Stimulated activated CD8-positive, alpha-beta memory T cell treated with anti-CD3 and anti-CD28 coated beads, Interleukin-7, amount 100 ng/mL, for 1 hour (primary cell): ENCODE measurements around the gene COL27A1.

Experiments used
- DNase-seq, 2 donors: peaks; one replicate each; pipeline ENCODE4 v3.0.0-alpha.2; 2020; ENCODE audit warnings: low read depth in 2 of 2

COL27A1 gene

DNA sequence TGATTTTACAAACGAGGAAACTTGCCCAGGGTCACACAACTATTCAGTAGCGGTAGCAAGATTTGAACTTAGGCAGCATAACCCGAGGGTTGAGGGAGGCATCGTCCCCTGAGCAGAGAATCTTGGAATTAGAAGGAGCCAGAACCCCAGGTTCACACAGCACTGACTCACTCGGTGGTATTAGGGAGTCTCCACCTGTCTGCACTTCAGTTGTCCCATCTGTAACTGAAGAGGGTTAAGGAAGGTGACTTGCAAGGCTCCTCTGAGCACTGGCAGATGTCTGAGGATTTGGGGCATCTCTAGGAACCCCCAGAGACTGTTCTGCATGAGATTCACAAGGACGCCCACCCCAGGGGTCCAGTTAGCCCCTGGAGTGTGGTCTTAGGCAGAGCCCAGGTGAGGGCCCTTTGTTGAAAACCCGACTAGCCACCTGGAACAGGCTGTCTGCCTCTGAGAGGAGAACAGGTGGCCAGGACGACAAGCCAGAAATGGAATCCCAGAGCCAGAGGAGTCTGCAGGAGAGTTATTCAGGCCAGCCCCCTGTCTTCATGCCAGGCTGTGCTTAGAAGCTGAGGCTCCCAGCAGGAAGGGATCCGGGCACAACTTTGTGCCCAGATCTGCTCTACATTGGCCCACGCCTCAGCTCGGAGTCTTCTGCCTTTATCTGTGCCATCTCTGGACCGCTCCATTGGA is 117.5 kb downstream of the COL27A1 start:
- no peak for DNase-seq

DNA sequence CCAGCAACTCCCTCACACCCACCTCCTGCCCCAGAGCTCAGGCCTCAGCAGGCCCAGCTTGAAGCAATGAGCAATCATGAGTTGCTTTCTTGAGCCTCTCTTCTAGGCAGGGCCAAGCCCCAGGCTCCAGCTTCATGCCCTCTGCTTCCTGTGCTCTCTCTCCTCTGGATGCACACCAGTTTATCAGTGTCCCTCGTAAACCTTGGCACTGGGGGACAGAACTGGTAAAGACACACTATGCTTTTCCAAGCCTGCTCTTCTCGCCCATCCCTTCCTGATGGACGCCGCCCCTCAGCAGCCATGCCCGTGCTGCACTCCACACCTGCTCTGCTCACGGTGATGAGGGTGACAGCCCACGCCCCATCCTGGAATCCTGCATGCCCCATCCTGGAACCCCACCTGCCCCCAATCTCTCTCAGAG is 118.1 kb downstream of the COL27A1 start:
- no peak for DNase-seq

DNA sequence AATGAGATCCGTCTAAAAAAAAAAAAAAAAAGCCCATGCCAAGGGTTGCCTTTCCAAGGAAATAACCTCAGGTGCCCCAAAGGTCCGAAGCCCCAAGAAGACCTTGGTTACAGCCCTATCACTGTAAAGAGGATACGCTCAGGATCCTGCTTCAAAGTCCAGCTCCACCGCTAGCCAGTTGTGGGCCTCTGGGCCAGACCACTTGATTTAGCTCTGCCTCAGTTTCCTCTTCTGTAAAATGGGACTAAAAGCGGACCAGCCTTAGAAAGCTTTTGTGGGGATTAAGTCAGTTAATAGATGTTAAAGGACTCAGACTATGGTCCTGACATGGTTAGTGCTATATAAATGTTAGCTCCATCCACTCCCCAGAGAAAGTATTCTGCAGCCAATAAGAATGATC is 118.9 kb downstream of the COL27A1 start:
- DNase-seq, result no peak

DNA sequence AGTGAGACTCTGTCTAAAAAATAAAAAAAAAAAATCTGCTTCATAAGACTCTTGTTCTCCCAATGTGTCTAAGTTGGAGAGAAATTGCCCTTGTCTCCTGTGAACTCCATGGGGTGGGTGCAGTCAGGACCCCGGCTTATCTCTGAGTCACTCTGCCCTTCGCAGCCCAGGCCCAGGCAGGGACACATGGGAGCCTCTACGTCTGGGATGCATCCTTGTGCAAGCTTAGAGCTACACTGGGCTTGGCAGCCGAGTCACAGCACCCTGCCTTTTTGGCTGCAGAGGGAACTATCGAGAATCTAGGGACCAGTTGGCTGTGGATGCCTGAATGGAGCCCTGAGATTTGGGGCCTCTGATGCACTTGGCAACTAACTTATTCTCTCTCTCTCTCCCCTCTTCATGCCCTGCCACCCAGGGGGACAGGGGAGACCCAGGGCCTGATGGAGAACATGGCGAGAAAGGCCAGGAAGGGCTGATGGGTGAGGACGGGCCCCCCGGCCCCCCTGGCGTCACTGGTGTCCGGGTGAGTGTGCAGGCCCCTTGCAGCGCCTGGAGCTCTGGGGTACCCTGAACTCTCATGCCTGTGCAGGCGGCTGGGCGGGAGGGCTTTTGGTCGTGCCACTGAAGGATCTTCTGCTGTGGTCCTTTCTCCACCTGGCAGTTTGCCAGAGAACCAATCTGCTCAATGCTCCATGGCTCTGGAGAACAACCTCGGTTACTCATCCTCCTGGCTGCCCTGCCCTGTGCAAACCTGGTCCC is 120.1 kb downstream of the COL27A1 start:
- no peak for DNase-seq

DNA sequence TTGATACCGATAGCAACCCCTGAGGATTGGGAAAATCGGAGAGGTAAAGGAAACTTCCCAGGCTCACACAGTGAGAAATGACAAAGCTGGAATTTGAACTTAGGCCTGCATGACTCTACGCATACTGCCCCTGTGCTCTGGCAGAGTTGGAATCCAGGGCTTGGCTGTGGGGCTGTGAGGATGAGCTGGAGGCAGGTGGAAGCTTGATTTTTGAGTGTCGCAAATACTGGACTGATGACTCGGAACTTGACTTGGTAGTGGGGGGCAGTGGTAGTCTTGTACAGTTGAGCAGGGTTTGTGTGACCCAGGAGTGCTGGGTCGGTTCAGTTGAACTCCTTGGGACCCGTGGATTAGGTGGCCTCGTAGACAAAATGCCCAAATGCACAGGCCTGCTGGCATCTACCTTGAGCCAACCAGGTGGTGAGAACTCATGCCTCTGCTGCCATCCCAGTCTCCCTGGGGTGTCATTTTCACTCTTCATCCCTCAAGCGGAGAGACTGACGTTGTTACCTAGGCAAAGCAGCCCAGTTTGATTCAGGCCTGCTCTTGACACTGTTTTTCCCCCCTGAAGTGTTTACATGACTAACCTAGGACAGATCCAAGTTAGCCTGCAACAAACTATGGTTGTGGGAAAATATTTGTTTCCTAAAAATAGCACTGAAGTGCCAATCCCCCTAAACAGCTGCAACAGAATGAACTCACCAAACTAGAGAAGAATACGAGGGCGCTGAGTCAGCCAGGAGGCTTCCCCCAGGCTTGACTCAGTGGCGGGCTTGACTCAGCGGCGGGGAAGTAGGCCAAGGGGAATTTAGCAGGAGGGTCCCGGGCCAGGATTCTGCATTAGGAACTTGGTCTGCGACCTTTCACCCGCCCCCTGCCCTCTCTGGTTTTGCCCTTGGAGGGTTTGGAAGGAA is 121.8 kb downstream of the COL27A1 start:
- DNase-seq, result no peak

DNA sequence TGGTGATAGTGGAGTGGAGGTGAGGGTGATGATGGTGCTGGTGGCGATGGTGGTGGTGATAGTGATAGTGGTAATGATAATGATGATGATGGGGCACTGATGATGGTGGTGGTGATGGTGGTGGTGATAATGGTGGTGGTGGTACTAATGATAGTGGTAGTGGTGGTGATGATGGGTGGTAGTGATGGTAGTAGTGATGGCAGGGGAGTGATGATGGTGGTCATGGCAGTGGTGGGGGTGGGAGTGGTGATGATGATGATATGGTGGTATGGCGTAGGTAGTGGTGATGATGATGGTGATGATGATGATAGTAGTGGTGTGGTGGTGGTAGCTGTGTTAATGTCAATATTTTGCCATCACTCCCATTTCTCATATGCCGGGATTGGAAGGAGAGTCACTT is 123.0 kb downstream of the COL27A1 start:
- no peak for DNase-seq

DNA sequence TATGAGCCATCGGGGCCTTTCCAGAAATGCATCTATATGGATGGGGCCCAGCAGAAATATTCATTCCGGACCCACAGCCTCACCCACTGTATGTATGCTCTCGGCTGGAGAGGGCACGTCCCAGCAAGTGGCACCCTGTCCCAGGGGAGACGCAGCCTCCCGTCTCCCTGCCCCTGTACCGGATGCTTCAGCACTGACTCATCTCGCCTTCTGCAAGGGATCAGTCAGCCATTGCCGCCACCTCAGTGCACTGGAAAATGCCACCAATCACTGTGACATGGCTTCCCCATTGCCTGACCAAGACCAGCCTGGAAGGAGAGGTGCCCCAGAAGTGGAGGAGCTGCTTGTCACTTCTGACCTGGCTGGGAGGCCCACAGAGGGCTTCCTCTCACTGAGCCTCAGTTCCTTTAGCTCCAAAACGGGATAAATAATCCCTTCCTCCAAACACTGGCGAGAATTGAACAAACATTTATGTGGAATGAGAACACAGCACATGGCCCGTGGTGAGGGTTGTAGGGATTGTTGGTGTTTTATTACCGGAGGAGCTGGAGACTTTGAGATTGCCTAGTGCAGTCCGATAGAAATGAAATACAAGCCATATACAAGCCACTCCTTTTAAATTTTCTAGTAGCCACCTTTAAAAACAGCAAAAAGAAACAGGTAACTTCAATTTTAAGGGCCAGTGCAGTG is 123.7 kb downstream of the COL27A1 start:
- DNase-seq, result no peak

DNA sequence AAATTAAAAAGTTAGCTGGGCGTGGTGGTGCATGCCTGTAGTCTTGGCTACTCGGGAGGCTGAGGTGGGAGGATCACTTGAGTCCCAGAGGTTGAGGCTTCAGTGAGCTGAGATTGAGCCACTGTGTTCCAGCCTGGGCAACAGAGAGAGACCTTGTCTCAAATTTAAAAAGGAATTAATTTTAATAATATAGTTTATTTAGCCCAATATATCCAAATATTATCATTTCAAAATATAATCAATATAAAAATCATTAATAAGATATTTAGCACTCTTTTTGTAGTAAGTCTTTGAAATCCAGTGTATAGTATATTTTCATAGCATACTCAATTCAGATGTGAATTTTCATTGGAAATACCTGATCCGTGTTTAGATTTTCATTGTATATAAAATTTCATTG is 124.4 kb downstream of the COL27A1 start:
- DNase-seq, result no peak

DNA sequence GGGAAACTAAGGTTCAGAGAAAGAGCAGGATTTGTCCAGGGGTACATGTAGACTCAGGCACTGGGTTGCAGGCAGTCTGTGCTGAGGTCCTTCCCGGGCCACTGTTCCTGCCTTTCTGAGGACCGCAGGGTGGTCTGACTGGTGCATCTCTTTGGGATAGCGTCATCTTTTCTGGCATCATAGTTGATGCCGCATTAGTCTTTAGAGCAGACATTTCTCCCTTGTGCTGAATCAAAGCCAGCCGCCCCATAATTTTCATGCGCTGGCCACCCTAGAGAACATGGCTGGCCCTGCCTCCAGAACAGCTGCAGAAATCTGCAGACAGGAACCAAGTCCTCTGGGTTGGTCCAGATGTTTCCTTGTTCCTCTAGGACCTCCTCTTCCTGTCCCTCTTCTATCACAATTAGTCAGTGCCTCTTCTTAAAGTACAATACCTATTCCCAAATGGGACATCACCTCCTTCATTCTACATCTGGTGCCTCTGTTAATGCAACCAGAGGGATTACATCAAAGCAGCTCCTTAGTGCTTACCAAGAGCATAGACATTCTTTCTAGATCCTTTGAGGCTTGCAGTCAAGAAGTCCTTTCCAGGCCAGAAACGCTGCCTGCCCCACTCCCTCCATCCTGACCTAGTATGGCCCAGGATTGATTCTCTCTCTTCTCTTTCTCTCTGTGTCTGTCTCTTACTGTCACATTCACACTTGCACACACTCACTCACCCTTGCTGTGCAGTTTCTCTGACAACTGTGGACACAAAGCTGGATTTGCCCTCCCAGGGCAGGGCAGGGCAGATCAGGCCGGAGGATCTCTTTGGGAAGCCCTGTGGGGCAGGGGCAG is 125.5 kb downstream of the COL27A1 start:
- no peak for DNase-seq

DNA sequence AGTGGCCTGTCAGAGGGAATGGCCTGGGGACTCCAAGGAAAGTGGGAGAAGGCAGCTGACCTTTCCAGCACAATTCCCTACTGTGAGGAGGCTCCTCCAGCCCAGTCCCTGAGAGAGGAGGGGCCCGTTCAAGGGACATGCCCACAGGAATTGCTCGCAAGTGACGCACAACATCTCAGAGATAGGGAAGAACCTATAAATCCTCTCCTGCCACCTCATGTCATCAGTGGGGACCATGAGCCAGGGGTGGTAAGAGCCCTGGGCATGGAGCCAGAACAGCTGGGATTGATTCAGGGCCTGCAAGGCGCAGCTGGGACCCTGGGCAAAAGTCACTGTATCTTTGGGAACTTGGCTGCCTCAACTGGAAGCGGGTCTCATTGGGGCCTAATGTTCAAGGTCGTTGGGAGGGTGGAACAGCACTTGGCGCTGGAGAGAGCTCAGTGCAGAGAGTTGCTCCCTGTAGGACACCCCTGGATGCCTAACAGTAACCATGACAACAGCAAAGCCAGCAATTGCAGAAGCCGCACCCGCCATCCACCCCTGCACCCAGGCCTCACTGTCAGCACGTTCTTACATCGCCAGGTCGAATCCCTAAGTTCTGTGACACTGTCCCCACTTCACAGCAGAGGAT is 126.3 kb downstream of the COL27A1 start:
- DNase-seq, result no peak

DNA sequence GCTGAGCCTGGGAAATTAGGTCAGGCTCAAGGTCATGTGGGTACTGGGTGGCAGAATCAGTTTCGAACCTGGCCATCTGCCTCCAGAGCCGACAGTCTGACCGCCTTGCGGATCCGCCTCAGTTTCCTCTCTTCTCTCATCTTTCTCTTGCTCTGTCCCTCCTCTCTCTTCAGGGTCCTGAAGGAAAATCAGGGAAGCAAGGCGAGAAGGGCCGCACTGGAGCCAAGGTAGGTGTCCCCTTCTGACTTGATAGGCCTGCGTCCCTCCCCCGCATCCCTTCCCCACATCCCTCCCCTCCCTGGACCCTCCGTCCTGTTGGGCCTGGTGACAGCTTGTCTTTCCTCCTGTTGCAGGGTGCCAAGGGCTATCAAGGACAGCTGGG is 126.8 kb downstream of the COL27A1 start:
- DNase-seq, result no peak

DNA sequence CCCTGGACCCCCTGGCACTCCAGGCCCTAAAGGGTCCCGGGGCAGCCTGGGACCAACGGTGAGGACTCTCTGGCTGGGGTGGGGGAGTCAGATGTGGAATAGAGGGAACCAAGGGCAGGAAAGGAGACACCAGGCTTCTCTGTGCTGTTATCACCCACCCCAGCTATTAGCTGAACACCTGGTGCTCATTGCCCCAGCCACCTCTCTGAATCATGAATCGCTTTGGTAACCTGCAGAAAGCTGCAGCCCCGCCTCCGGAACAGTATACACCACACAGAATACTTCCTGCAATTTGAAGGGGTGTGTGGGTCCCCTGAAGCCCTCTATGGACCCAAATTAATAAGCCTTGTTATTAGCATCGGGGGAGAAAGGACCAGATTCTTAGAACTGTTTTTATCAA is 127.2 kb downstream of the COL27A1 start:
- DNase-seq, result no peak

DNA sequence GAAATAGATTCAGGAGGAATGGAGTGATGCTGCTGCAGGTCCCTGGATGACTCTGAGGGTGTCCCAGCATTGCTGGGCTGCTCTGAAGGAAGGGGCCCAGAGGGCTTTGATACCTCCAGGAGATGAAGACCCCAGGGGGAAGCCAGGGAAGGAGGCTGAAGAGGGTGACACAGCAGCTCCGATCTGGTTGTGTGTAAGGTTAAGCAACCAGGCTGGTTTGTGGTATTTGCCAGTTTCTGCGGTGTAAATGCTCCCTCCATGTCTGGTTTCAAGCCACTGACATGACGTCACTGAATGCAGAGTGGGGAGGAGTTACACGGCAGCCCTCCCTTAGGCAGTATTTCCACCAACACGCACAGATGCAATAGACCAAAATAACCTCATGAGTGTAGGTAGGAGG is 127.6 kb downstream of the COL27A1 start:
- DNase-seq, result no peak

DNA sequence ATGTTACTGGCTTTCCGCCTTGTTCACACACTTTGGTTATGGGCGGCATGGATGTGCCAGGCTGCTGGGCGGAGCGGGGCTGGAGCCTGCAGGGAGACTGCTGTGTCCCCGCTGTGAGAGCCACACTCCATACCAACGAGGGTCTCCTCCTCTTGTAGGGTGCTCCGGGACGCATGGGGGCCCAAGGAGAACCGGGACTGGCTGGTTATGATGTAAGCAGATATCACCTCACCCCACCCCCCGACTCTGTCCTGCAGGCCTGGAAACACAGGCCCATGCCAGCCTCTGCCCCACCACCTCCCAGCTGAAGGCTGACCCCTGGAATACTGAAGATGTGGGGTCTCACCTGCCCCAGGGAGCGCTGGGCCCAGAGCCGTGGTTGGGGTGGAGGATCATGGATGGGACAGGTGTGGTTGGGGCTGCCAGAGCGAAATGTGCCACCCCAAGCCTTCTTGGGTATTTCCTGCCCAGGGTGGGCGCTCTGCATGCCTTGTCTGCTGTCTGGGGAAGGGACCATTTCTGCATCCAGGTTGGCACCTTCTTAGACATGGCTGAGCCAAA is 128.3 kb downstream of the COL27A1 start:
- DNase-seq, result no peak

DNA sequence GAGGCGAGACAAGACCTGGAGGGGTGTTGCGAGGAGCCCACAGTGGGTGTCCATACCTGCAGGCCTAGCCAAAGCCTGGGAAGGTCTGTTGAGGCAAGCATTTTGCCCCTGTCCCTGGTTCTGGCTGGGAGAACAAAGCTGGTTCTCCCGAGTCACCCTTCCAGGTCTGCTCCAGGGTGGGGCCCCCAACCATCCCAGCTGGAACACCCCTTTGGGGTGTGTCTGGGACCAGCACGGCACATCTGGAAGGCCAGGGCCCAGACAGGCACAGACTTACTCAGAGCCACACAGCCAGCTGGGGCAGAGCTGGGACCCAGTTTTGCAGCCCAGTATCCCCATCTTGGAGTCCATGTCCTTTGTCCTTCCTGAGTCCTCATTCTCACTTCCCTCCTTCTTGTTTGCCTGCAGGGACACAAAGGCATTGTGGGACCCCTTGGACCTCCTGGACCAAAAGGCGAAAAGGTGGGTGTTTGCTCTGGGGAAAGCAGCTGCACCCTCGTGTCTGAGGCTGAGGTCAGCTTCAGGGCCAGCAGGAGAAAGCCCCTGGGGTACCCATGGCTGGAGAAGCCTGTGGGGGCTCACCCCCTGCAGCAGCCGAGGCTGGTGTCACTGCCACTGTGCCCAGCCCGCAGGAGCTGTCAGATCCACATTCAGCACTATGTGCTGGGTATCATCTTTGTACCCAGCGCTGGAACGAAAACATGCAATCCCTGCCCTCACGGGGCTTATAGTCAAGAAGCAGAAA is 129.2 kb downstream of the COL27A1 start:
- no peak for DNase-seq

DNA sequence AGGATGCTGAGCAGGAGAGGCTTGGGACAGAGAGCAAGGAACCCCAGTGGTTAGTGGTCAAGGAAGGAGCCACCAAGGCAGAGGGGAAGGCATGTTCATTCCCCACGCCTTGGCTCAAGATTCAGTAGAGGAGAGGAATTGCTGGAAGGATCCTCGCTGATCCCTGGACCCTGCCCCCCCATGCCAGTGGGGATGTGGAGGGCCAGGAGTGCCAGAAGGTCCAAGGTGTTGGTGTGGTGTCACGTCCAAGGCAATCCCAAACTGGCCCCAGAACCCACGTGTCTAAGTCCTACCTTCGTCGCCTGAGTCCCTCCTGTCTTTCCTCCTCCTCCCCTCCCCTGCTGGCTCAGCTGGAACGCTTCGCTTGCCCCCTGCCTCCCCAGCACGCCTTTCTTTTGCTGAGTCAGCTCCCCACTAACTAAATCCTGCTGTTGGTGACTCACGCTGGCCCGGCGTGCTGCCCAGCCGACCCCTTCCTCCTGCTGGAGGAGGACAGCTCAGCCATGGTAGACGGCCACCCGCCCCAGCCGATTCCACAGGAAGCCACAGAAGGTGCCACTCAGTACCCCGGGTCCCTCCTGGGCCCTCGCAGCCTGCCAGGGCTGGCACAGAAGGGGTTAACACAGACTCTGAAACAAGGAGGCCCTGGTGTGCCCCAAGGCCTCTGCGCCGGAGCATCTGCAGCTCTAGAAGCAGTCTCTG is 130.0 kb downstream of the COL27A1 start:
- DNase-seq, result no peak

DNA sequence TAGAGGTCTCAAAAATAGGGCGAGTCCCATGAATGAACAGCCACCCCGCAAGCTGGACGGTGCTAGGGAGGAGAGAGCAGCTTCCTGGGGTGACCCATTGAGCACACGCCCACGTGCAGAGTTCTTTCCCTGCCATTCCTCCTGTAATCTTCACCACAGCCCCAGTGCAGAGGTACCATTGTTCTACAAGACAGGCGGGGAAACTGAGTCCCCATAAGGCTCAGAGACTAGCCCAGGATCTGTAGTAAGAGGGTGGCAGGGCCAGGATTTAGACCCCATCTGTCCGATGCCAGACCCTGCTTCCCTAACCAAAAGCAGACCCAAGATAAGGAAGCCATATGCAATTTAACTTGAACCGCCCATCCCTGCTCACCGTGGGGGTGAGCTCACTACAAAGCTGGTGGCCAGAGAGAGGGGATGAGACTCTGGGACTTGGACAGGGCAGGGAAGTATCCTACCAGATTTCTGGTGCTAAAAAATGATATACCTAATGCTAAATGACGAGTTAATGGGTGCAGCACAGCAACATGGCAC is 130.9 kb downstream of the COL27A1 start:
- no peak for DNase-seq

DNA sequence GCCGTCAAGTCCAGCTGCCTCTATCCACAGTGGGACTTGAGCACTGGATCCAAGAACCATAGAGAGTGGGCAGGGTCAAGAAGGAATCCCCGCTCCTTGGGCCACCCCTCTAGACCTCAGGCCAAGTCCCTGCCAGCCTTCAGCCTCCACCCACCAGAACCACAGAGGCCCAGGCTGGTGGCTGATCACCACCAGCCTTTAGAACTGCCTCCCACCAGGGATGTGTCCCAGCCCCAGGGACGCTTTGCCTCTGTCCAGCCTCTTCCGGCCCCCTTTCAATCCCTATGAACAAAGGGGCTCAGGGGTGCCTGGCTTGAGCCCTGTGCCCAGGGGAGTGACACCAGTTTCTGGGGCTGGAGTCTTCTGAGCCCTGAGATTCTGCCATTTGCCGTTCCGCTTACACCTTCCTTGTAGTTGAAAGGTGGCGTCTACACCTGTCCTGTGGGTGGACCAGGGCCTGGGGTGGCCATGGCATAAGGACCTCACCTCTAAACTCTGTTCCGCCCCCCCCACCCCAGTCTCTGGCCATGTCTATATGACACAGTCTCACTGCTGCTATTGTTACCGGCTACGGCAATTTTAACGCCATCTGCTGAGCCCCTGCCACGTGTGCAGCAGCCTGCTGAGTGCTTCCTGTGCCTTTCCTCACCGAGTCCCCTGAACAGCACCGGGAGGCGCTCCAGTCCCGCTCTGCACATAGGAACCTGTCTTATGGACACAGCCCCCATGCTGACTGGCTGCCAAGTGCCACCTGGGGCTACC is 131.8 kb downstream of the COL27A1 start:
- no peak for DNase-seq
